HEK293 (cell line): ENCODE data around the gene LSS.

ENCODE experiments used
- CTCF ChIA-PET: fragments of 350-600 bp; formaldehyde crosslinking; extraction: SDS; loops from one replicate; lab custom pipeline; 2021; ENCODE audit warnings: antibody characterized with exemption; lab: Yijun Ruan, JAX
- POLR2A ChIA-PET: fragments of 300-600 bp; formaldehyde crosslinking; extraction: SDS; loops from one replicate; lab custom pipeline; 2020; ENCODE audit warnings: antibody characterized with exemption, inconsistent platforms; lab: Yijun Ruan, JAX
- H3K27ac ChIP-seq: fragments of 200-500 bp; sonication (Bioruptor generic); 2 replicates; pipeline ENCODE4 v1.5.1; 2014; ENCODE audit warnings: low read depth, low read length, control low read depth, inconsistent platforms; ENCODE audit errors: extremely low read depth
- H3K36me3 ChIP-seq, 2 experiments: fragments of 200-500 bp in 1 of 2; sonication (Bioruptor generic) in 1 of 2; 1 replicate in 1 of 2; 2 replicates in 1 of 2; pipeline ENCODE4 v1.5.1; 2014 to 2017; ENCODE audit warnings: inconsistent platforms in 2 of 2, low read length in 2 of 2; ENCODE audit not compliant: control insufficient read depth in 2 of 2, insufficient read depth in 1 of 2
- H3K4me1 ChIP-seq: fragments of 200-500 bp; sonication (Bioruptor generic); 2 replicates; pipeline ENCODE4 v1.5.1; 2014; ENCODE audit warnings: mild to moderate bottlenecking, low read length, inconsistent platforms; ENCODE audit not compliant: control insufficient read depth, insufficient read depth
- H3K4me3 ChIP-seq: 2 replicates; pipeline ENCODE4 v1.5.1; 2011; ENCODE audit warnings: low read depth, mild to moderate bottlenecking, control low read depth, low read length, moderate library complexity
- H3K9me3 ChIP-seq: fragments of 200-500 bp; sonication (Bioruptor generic); 2 replicates; pipeline ENCODE4 v1.5.1; 2014; ENCODE audit warnings: low read depth, low read length, inconsistent platforms; ENCODE audit not compliant: control insufficient read depth, insufficient read depth
- MEIS1 ChIP-seq: sonication (generic); formaldehyde crosslinking; IDR thresholded peaks from 2 replicates; pipeline ENCODE4 v1.8.1; 2022; ENCODE audit warnings: missing genetic modification reagents, mild to moderate bottlenecking, borderline replicate concordance
- OSR2 ChIP-seq: fragments of 450-650 bp; formaldehyde crosslinking; IDR thresholded peaks from 2 replicates; pipeline ENCODE4 v1.5.1; 2016; ENCODE audit warnings: missing biosample characterization, missing genetic modification characterization
- PRDM6 ChIP-seq: fragments of 450-650 bp; formaldehyde crosslinking; IDR thresholded peaks from 2 replicates; pipeline ENCODE4 v1.5.1; 2017; ENCODE audit warnings: missing biosample characterization, missing genetic modification characterization
- SP7 ChIP-seq: fragments of 450-650 bp; formaldehyde crosslinking; IDR thresholded peaks from 2 replicates; pipeline ENCODE4 v1.5.1; 2016; ENCODE audit warnings: missing biosample characterization, missing genetic modification characterization
- ZBTB44 ChIP-seq: fragments of 450-650 bp; IDR thresholded peaks from 2 replicates; pipeline ENCODE4 v1.5.1; 2018; ENCODE audit warnings: missing biosample characterization, mild to moderate bottlenecking, missing genetic modification characterization
- ZBTB7A ChIP-seq: fragments of 450-650 bp; formaldehyde crosslinking; IDR thresholded peaks from 2 replicates; pipeline ENCODE4 v1.5.1; 2016; ENCODE audit warnings: low read depth, missing biosample characterization, missing genetic modification characterization
- ZNF174 ChIP-seq: fragments of 450-650 bp; formaldehyde crosslinking; IDR thresholded peaks from 2 replicates; pipeline ENCODE4 v1.5.0; 2017; ENCODE audit warnings: missing biosample characterization, mild to moderate bottlenecking, missing genetic modification characterization
- ZNF391 ChIP-seq: fragments of 450-650 bp; formaldehyde crosslinking; IDR thresholded peaks from 2 replicates; pipeline ENCODE4 v1.5.1; 2016; ENCODE audit warnings: low read depth, missing biosample characterization, missing genetic modification characterization, borderline replicate concordance
- ZNF48 ChIP-seq: fragments of 450-650 bp; formaldehyde crosslinking; IDR thresholded peaks from 2 replicates; pipeline ENCODE4 v1.5.1; 2016; ENCODE audit warnings: missing biosample characterization, missing genetic modification characterization
- ZNF530 ChIP-seq: fragments of 450-650 bp; formaldehyde crosslinking; IDR thresholded peaks from 2 replicates; pipeline ENCODE4 v1.5.1; 2016; ENCODE audit warnings: low read depth, missing biosample characterization, missing genetic modification characterization
- ZNF571 ChIP-seq: fragments of 450-650 bp; formaldehyde crosslinking; IDR thresholded peaks from 2 replicates; pipeline ENCODE4 v1.5.0; 2017; ENCODE audit warnings: missing biosample characterization, missing genetic modification characterization
- ZNF580 ChIP-seq: fragments of 450-650 bp; formaldehyde crosslinking; IDR thresholded peaks from 2 replicates; pipeline ENCODE4 v1.5.1; 2016; ENCODE audit warnings: missing biosample characterization, missing genetic modification characterization
- ZNF596 ChIP-seq: fragments of 450-650 bp; IDR thresholded peaks from 2 replicates; pipeline ENCODE4 v1.5.0; 2018; ENCODE audit warnings: missing biosample characterization, mild to moderate bottlenecking, missing genetic modification characterization, moderate library complexity
- ZNF654 ChIP-seq: fragments of 450-650 bp; formaldehyde crosslinking; IDR thresholded peaks from 2 replicates; pipeline ENCODE4 v1.5.1; 2016; ENCODE audit warnings: low read depth, missing biosample characterization, missing genetic modification characterization
- TF ChIP-seq, protein P1 (sequence below): fragments of 450-650 bp; formaldehyde crosslinking; IDR thresholded peaks from 2 replicates; pipeline ENCODE4 v1.5.1; 2016; ENCODE audit warnings: missing biosample characterization, missing genetic modification characterization
- TF ChIP-seq, protein P2 (sequence below): fragments of 450-650 bp; formaldehyde crosslinking; IDR thresholded peaks from 2 replicates; pipeline ENCODE4 v1.5.1; 2016; ENCODE audit warnings: missing biosample characterization, missing genetic modification characterization, borderline replicate concordance
- TF ChIP-seq, protein P3 (sequence below): fragments of 450-650 bp; formaldehyde crosslinking; IDR thresholded peaks from 2 replicates; pipeline ENCODE4 v1.5.1; 2016; ENCODE audit warnings: missing biosample characterization, missing genetic modification characterization

The LSS gene

GRCh38 chr21:46159390-46159789 lies 69.2 kb downstream of the LSS start:
- H3K4me3 ChIP-seq = no peak overlapping the region
- no peaks in the 10 kb centered on the region for H3K9me3 ChIP-seq
- CTCF ChIA-PET = no interaction called here
- H3K4me1 ChIP-seq = no peaks in the 10 kb centered on the region
- H3K27ac ChIP-seq = no peak overlapping the region
- POLR2A ChIA-PET = interaction anchor here (0.6 kb wide), 1 partner anchor 55 kb away, joined by 4 read pairs; no protein-coding TSS in a partner anchor
- no peak for TF ChIP-seq ZNF654 (tag by site-specific recombination)
- no peak for TF ChIP-seq ZNF174
- TF ChIP-seq ZNF596 (tag by site-specific recombination) = no peak
- TF ChIP-seq ZBTB7A (tag by site-specific recombination) = no peak
- TF ChIP-seq MEIS1 (CRISPR knock-in tag) = no peak
- no peak for TF ChIP-seq ZNF580
- TF ChIP-seq, protein P1, sequence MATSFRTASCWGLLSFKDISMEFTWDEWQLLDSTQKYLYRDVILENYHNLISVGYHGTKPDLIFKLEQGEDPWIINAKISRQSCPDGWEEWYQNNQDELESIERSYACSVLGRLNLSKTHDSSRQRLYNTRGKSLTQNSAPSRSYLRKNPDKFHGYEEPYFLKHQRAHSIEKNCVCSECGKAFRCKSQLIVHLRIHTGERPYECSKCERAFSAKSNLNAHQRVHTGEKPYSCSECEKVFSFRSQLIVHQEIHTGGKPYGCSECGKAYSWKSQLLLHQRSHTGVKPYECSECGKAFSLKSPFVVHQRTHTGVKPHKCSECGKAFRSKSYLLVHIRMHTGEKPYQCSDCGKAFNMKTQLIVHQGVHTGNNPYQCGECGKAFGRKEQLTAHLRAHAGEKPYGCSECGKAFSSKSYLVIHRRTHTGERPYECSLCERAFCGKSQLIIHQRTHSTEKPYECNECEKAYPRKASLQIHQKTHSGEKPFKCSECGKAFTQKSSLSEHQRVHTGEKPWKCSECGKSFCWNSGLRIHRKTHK (tag by site-specific recombination) = no peak
- TF ChIP-seq ZNF530 = no peak
- no peak for TF ChIP-seq OSR2
- no peak for TF ChIP-seq ZBTB44 (tag by site-specific recombination)
- TF ChIP-seq SP7 (tag by site-specific recombination) = no peak
- TF ChIP-seq ZNF391 = no peak
- H3K36me3 ChIP-seq = no peaks in the 10 kb centered on the region

DNA sequence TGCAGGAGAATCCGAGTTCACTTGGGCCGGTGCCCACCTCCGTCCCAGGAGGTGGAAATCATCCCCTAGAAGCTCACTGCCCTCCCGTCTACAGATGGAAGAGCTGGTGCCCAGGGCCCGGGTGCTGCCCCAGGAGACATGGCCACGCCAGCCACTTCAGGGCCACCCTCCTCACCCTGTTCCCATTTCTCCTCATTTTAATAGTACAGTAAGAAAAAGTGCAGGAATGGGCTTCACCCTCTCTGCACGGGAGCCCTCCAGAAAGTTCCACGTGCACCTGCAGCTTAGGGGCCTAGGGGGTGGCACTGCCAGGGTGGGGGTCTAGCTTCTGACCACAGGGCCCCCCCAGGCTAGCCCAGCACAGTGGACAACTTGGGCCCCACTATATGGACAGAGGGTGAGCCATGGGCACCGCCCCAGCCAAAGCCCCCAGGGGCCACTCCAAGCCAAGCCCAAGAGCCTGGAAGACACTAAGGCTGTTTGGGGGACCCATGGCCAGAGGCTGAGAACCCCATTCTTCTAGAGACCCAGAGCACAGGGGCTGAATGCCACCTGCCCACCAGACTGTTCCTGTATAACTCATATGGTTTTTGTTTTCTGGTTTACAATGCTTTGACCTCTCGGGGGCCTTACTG lies 69.8 kb downstream of the LSS start:
- Histone ChIP-seq H3K36me3 (no peaks in the 10 kb centered on the region), H3K4me3 (no peak overlapping the region), H3K27ac (no peak overlapping the region), H3K4me1 (no peaks in the 10 kb centered on the region), H3K9me3 (no peaks in the 10 kb centered on the region)
- ChIA-PET CTCF (interaction anchor here (0.6 to 0.9 kb wide), 4 partner anchors 12 to 65 kb away, joined by 3 to 4 read pairs (median 4); no protein-coding TSS in a partner anchor), POLR2A (interaction anchor here (0.6 kb wide), 1 partner anchor 56 kb away, joined by 4 read pairs; no protein-coding TSS in a partner anchor)
- TF ChIP-seq PRDM6 = no peak
- TF ChIP-seq, protein P2, sequence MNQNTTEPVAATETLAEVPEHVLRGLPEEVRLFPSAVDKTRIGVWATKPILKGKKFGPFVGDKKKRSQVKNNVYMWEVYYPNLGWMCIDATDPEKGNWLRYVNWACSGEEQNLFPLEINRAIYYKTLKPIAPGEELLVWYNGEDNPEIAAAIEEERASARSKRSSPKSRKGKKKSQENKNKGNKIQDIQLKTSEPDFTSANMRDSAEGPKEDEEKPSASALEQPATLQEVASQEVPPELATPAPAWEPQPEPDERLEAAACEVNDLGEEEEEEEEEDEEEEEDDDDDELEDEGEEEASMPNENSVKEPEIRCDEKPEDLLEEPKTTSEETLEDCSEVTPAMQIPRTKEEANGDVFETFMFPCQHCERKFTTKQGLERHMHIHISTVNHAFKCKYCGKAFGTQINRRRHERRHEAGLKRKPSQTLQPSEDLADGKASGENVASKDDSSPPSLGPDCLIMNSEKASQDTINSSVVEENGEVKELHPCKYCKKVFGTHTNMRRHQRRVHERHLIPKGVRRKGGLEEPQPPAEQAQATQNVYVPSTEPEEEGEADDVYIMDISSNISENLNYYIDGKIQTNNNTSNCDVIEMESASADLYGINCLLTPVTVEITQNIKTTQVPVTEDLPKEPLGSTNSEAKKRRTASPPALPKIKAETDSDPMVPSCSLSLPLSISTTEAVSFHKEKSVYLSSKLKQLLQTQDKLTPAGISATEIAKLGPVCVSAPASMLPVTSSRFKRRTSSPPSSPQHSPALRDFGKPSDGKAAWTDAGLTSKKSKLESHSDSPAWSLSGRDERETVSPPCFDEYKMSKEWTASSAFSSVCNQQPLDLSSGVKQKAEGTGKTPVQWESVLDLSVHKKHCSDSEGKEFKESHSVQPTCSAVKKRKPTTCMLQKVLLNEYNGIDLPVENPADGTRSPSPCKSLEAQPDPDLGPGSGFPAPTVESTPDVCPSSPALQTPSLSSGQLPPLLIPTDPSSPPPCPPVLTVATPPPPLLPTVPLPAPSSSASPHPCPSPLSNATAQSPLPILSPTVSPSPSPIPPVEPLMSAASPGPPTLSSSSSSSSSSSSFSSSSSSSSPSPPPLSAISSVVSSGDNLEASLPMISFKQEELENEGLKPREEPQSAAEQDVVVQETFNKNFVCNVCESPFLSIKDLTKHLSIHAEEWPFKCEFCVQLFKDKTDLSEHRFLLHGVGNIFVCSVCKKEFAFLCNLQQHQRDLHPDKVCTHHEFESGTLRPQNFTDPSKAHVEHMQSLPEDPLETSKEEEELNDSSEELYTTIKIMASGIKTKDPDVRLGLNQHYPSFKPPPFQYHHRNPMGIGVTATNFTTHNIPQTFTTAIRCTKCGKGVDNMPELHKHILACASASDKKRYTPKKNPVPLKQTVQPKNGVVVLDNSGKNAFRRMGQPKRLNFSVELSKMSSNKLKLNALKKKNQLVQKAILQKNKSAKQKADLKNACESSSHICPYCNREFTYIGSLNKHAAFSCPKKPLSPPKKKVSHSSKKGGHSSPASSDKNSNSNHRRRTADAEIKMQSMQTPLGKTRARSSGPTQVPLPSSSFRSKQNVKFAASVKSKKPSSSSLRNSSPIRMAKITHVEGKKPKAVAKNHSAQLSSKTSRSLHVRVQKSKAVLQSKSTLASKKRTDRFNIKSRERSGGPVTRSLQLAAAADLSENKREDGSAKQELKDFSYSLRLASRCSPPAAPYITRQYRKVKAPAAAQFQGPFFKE (tag by site-specific recombination) = no peak
- TF ChIP-seq, protein P3, sequence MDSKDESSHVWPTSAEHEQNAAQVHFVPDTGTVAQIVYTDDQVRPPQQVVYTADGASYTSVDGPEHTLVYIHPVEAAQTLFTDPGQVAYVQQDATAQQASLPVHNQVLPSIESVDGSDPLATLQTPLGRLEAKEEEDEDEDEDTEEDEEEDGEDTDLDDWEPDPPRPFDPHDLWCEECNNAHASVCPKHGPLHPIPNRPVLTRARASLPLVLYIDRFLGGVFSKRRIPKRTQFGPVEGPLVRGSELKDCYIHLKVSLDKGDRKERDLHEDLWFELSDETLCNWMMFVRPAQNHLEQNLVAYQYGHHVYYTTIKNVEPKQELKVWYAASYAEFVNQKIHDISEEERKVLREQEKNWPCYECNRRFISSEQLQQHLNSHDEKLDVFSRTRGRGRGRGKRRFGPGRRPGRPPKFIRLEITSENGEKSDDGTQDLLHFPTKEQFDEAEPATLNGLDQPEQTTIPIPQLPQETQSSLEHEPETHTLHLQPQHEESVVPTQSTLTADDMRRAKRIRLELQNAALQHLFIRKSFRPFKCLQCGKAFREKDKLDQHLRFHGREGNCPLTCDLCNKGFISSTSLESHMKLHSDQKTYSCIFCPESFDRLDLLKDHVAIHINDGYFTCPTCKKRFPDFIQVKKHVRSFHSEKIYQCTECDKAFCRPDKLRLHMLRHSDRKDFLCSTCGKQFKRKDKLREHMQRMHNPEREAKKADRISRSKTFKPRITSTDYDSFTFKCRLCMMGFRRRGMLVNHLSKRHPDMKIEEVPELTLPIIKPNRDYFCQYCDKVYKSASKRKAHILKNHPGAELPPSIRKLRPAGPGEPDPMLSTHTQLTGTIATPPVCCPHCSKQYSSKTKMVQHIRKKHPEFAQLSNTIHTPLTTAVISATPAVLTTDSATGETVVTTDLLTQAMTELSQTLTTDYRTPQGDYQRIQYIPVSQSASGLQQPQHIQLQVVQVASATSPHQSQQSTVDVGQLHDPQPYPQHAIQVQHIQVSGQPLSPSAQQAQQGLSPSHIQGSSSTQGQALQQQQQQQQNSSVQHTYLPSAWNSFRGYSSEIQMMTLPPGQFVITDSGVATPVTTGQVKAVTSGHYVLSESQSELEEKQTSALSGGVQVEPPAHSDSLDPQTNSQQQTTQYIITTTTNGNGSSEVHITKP (tag by site-specific recombination) = peak; percentile 44; the same call in 1 of the 2 replicates
- no peak for TF ChIP-seq ZNF571 (tag by site-specific recombination)
- no peak for TF ChIP-seq ZNF48
